NCI-H2107 treated with DMSO at 0.1 percent for 48 hours (cell line): ENCODE data around the gene FEM1B.

Experiments used
- DNase-seq: peaks from one replicate; lab custom pipeline; 2025; ENCODE audit not compliant: unreplicated experiment; lab: John Stamatoyannopoulos, UW

FEM1B gene

DNA sequence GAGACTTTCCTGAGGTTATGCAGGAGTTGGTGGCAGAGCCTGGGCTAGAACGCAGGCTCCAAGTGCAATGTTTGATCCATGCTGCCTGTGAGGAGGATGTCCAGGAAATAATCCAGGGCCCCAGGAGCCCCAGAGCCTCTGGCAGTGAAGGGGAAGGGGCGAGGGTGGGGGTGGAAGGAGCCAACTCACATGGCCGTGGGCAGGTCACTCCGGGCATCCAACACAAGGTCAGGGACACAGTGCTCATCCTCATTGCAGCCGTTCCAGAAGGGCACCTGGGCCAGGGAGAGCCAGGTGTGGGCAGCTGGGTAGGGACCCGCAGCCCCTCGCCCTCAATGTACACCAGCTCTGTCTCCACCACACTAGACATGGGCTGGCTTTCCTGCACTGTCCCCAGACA, 43.7 kb downstream of the FEM1B start:
- no peak for DNase-seq

DNA sequence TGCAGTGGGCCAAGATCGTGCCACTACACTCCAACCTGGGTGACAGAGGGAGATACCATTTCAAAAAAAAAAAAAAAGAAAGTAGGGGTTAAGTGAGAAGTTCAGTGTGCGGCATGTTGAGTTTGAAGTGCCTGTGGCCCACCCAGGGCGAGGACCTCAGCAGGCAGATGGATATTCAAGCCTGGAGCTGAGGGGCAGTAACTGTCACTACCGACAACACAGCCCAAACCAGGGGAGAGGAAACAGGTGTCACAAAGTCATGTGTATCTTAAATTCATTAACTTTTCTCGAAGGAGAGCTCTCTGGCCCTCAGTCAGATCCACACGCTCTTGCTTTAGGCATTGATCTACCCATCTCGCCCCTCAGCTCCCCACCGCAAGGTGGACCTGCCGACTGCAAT, 45.3 kb downstream of the FEM1B start:
- no peak for DNase-seq

DNA sequence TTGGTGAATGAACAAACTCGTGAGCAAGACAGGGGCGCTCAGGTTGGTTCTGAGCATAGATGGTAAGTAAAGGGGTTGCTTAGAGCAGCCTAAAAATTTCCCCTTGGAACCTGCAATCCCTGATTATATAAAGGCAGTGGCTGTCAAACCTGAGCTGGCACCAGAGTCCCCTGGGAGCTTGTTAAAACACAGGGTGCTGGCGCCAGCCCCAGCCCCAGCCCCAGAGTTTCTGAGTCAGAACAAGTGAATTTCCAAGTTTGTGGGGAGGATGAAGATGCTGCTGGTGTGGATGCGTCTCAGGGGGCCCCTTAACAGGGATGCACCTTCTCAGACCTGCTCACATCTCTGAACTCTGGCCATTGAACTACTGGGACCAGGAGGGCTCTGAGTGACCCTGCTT, 48.2 kb downstream of the FEM1B start:
- no peak for DNase-seq

DNA sequence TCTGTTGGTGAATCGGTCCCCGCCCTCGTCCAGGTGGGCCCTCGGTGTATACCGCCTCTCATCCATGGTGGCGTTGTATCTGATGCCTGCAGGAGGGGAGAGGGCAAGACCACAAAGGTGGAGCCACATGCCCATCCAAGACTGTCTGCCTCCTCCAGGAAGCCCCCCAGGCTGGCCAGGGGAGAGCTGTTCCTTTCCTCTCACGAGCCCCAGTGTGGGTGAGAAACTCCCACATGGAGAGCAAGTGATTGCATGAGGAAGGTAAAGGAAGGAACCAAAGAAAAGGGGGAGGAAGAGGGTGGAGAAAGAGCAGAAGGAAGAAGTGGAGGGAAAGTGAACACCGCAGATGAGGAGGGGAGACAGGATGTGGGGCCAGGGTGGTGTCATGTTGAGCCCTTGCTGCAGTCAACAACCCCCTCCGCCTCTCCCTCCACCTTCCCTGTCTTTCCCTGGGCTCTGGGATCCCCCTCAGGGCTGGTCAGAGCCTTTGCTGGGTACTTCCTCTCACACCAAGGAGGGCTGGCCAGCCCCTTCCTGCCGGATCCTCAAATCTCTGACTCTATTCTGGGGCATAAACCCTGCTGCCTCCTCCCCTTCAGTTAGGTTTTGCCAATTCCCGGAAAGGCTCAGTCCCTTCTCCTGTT, 49.3 kb downstream of the FEM1B start:
- no peak for DNase-seq

DNA sequence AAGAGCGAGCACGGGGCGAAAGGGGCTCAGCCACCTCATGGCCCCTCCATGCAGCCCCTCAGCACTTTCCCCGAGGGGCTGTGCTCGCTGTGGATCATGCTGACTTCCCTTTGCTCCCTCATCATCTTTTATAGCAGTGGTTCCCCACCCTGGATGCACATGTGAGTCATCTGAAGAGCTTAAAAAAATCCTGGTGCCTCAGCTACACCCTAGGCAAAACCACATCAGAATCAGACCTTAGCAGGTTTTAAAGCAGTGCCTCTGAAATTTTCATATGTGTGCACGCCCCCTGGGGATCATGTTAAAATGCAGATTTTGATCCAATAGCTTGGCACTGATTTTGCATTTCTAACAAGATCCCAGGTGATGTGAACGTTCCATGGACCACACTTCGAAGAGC, 50.9 kb downstream of the FEM1B start:
- no peak for DNase-seq

DNA sequence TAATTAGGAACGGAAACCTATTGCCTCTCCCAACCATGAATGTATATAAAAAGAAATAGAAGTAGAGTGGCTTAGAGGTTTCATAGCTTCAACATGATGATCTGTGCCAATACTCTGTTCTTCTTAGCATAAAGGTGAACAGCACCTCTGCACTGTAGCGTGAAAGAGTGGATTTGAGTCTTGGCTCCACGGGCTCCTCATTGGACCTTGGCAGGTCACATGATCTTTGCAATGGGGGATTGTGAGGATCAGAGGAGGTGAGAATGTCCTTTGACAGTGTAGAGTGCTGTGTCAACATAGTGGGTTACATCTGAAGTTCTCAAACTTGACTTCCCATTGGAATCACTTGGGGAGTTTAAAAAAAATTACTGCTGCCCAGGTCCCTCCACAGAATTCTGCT, 51.4 kb downstream of the FEM1B start:
- DNase-seq = no peak

DNA sequence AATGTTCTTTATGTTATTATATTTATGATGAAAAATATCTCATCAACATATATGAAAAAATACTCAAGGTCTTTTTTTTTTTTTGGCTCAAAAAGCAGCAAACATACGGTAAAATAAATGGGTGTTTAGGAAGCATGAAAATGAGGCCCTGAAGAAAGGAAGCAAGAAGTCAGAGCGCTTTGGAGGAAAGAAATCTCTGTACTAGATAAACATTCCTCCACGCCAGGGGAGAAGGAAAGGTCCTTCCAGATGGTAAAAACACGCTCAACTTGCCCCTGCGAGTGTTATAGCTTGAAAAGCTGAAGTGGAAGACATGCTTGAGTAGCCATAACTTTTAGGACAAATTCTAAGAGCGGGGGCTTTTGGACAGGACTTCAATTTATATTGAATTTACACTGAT, 52.9 kb downstream of the FEM1B start:
- DNase-seq = no peak

DNA sequence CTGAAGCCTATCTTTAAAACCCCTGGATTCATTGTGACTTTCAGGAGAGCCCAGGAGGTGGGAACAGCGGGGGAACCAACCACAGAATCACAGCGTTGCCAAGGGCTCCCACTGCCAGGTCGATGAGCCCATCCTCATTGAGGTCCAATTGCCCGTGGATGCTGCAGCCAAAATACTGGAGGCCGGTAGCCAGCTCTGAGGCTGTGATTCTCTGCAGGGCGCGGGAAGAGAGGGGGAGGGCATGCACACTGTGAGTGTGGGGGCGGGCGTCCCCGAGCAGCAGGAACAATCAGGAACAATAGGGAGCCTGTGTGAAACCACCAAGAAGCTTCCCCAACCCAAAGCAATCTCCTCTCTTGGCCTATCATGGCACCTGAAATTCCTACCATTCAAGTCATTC, 53.4 kb downstream of the FEM1B start:
- DNase-seq = no peak

DNA sequence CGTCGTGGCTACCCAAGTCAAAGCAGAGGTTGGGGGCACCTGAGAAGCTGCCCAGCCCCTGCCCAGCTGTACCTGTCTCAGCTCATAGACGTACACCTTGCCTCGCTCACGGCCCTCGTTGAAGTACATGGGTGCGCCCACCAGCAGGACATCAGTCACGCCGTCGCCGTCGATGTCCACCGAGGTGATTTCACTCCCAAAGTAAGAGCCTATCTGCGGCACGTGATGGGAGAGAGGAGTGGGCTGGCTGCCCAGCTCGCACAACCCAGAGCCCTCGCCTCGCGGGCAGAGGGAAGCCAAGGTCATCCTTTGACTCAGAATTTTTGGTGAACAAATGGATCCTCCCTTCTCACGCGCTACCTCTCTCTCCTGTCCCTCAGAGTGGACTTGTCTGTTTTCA, 54.7 kb downstream of the FEM1B start:
- no peak for DNase-seq

DNA sequence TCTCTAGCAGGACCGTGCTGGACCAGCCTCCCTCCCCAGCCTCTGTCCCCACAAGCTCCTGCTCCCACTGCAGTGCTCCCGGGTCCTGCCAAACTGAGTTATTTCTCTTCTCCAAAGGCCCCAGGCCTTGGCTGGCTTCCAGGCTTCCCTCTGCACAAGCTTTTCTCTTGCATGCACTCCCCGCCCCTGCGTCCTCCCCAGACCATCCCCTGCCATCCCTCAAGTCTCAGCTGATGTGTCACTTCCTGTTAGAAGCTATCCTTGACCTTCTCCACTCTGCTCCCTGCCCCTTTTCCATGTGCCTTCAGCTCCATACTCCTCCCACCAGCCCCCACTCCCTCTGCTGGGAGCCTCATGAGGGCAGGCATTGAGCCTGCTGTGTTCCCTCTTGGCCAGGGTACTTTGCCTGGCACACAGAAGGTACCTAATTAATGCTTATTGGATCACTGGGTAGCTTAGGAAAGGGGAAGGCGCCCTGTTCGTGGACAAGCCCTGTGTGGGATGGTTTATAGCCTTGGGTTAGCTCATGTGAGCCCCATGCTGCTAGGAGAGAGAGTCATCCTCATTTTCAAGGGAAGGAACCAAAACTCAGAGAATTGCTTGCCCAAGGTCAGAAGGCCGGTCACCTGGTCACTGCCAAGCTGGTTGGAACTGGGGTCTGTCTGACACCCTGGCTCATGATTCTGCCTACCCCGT, 56.4 kb downstream of the FEM1B start:
- no peak for DNase-seq

DNA sequence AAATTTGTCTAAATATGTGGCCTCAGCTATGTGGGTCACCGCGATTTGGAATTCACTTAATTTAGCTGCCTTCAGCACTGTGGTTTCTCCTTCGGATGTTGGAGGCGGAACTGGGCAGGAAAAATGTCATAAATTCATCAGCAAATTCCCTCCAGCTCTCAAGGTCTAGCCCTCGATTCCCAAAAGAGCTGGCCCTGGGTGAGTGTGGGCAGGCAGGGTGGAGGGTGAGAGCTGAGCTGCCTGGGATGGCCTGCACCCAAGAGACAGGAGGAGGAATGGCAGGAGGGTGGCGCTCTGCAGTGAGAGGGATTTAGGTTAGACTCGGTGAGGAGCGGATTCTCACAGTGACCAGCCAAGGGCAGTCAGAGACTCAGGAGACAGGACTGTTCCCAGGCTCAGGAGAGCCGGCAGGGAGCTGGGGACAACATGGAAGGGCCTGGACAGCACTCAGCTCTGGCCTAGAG, 57.1 kb downstream of the FEM1B start:
- no peak for DNase-seq

DNA sequence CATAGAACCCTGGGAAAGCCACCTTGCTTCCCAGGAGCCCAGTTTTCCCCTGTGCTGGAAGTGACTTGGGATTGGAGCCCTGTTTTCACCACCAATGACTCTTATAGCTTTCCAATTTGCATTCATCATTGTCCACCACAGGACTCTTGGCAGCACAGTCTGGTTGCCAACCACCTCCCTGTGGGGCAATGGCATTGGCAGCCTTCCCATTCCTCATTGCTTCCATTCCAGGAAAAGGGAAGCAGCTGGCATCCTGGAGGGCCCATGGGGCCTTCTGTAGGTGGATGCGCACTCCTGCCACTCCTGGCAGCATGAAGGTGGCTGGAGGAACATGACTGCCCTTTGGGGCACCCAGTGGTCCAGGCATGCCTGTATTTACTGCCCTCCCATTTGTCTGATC, 57.7 kb downstream of the FEM1B start:
- DNase-seq = peak; percentile 40

DNA sequence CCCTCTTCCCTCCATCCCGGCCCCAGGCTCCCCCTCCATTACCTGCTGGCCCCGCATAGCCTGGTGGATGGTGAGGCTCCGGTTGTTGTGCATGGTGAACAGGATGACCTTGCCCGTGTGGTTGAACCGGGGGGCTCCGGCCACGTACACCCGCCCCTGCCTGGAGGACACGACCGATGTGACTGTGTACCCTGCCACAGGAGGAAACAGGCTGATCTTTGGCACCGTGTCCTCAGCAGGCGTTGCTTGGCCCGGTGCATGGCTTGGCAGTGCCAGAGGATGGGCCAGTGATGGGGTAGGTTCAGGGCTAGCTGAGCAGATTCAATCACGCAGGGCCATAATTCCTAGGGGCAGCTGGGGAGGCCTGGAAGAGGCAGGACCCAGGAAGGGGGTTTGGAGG, 58.1 kb downstream of the FEM1B start:
- no peak for DNase-seq

DNA sequence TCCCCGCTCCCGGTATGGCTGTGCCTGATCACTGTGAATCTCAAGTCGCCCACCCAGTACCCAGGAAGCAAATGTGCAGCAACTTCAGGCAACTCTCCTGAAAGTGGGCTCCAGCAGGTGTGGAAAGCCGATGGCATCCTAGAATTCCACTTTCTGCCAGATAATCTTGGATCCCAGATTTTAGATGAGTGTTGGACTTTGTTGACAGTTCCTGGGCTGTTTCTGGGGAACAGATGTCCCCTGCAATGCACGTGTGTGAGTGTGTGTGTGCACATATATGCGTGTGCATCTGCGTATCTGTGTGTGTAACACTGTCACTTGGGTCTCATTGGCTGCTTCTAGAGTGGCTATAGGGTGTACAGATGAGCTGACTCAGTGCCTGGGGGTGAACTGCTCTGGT, 59.0 kb downstream of the FEM1B start:
- no peak for DNase-seq

DNA sequence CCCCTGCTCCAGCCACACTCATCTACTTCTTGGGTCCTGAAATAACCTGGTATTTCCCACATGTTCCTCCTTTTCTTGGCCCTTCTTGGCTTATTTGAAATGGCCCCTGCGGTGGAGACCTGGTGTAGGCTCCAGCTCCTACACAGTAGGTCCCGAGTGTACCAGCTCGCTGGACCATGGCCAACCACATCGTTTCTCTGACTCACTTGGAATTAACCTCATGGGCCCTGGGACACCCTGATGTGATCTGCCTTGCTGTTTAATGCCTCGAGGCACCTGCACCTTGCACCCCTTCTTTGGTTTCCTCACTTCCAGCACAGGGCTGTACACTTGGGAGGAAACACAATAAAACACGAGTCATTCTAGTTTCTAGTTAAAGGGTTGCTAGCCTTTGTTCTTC, 60.3 kb downstream of the FEM1B start:
- DNase-seq = no peak

DNA sequence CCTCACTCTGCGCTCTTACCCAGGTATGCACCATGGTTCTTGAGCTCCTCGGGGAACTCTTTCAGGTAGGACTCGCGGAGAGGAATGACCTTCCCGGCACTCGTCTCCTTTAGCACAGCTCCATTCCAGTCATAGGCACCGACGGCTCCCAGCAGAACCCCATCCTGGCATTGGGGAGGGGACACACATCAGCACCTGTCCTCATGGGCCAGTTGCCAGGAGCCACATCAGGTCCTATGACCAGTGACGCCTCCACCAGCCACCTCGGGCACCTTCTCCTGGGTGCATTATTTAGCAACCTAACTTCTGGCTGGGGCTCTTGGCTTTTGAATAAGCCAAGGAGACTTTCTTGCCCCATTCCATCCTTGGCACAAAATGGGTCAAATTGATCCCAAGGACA, 61.9 kb downstream of the FEM1B start:
- no peak for DNase-seq

DNA sequence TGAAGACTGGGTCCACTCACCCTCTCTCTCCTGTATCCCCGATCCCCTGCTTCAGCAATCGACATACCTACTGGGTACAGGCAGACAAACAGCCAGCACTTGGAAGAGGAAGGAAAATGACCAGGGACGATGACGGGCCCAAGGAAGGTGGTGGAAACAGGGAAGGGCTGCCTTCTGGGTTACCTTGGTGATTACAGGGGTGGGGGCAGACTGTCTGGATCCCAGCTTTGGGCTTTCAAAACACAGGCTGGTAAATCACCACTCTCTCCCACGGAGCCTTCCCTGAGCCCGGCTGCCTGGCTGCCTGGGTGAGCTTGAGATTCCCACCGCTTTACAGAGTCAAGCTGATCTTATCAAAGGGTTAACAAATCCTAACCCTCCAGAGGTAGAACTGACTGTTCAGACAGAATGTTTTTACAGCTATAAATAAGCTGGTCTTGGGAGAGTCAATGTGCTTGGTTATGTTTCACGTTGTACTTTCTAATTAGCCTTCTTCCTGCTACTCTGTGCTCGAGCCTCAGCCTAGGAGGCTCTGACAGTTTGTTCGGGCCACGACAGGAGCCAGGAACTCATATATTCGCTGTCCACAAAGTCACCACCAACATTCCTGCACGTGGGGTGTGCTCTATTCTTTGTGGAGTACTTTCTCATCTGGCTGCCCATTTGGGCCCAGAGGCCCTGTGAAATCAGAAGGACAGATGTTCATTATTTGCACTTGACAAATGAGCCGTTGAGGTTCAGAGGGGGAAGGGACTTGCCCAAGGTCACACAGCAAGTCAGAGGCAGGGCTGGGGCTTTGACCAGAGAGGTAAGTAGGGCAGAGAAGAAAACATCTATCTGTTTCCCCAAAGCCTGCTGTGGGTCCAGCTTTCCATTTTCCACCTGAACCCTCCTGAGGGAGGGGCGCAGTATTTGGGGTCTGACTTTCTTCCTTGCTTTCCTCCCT, 63.5 kb downstream of the FEM1B start:
- DNase-seq = no peak

DNA sequence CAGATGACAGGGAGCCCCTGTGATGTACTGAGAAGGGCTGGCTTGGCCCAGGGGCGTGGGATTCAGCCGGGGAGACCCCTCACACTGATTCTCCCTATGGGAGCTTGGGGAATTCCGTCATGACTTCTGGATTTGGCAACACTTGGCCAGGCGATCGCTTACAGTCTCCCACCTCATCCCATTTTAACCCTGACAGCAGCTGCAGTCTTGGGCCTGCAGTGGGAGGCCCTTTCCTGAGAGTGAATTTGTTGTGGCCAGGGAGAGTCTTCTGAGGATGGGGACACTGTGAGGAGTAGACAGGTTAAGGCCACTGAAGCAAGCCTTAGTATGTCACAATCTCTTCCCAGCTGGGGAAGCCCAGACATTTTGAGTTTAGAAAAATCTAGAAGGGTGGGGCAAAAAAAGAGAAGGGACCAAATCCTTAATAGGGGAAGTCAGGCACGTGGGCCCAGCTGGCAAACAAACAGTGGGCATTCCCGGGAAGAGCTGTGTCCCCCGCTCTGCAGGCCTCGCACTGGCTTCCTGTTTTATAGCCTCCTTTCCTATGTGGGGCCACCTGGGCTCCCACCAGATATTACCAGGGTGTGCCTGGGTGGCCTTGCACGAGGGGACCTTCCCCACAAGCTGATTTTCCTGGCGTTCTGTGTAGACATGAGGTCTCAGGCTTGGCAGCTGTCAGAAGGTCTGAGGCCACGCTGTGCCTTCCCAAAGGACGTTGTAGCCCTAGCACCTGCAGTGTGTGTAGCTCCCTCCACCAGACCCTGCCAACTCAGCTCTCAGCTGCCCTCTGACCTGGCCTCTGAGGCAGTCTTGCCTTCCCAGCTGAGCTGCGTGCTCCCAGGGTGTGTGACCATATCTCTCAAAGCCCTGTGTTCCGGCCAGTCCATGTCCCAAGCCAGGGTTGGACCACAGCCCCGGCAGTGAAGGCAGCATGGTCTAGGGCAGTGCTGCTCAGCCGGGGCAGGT, 64.5 kb downstream of the FEM1B start:
- DNase-seq = no peak

DNA sequence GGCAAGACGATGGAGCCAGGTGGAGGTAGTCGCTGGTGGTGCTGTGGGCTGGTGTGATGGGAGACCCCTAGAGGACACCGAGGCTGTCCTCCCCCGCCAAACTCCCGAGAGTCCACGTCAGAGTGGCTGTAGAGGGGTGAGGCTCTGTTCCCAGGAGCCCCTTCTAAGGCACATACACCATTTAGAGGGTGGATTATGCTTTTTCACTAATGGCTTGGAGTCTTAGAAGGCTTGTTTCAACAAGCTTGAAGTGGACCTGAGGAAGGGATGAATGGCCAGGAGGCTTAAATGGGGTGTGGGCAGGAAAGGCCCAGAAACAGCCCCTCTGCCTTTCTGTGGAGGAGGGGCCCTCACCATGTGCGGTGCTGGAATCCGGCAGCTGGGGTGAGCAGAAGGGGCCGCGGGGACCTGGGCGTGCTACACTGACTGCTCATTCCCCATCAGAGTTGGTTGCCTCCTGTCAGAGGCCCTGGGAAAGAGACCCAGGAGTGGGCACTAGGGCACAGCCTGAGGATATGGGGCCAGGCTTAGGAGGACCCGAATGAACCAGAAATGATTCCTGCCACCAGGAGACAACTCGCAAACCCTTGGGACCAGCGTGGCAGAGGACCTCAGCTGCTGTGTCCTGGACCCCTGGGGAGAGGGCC, 66.2 kb downstream of the FEM1B start:
- no peak for DNase-seq

DNA sequence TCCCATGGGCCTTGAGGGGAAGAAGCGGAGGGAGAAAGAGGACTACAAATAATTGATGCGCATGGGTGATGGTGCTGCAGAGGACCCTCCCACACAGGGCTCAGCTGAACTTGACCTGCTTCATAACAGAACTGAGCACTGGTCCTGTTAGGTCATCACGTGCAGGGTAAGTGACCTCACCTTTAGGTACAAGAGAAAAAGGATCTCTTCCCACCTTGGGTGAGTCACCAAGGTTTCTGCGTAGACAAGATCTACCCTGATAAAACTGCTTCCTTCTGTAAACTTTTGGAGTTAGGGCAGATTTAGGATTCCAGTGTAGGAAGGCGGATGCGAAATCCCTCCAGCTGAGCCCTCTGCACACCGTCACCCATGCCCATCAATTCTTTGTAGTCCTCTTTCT, 67.1 kb downstream of the FEM1B start:
- DNase-seq = no peak
